Caco-2 (cell line): ENCODE data around the gene CEP83. TPM values are rescaled to one million over a fixed set of nuclear protein-coding genes. Genes with fewer than 3 reads are reported as not detected.

Experiments
- BruUV-seq: library from RNA; stranded (reverse); fragments of 400-500 nt; replicated peaks from 2 replicates; lab custom pipeline; 2021; lab: Mats Ljungman, UMichigan
- CTCF ChIA-PET: fragments of 300-600 bp; sonication (Branson Sonifier 250); formaldehyde crosslinking; loops from one replicate; lab custom pipeline; 2022; ENCODE audit warnings: antibody characterized with exemption; lab: Charles Lee
- POLR2A ChIA-PET: fragments of 300-600 bp; sonication (Branson Sonifier 250); formaldehyde crosslinking; loops from one replicate; lab custom pipeline; 2022; ENCODE audit warnings: antibody characterized with exemption; lab: Charles Lee
- DNase-seq, 2 experiments: peaks; one replicate each; pipeline versions ENCODE4 v3.0.0 to v3.0.0-alpha.2; 2020 to 2022
- H3K27me3 ChIP-seq: replicated peaks from 2 replicates; pipeline ENCODE4 v1.6.0; 2011; ENCODE audit warnings: low read length; ENCODE audit not compliant: control insufficient read depth, insufficient read depth
- H3K36me3 ChIP-seq: 2 replicates; pipeline ENCODE4 v1.5.1; 2011; ENCODE audit warnings: low read length; ENCODE audit not compliant: control insufficient read depth, insufficient read depth
- H3K4me1 ChIP-seq: fragments of 250-450 bp; sonication (Bioruptor Pico); 2 replicates; pipeline ENCODE4 v1.5.1; 2020; ENCODE audit warnings: mild to moderate bottlenecking
- H3K4me3 ChIP-seq: 2 replicates; pipeline ENCODE4 v1.5.1; 2011; ENCODE audit warnings: low read depth, mild to moderate bottlenecking, control low read depth, low read length
- H3K9me3 ChIP-seq: fragments of 250-450 bp; sonication (Bioruptor Pico); 2 replicates; pipeline ENCODE4 v1.5.1; 2020; ENCODE audit warnings: mild to moderate bottlenecking, moderate library complexity
- H3K27ac Mint-ChIP-seq: one replicate; pipeline ENCODE4 v1.8.0; 2022; ENCODE audit warnings: mixed read lengths; ENCODE audit not compliant: unreplicated experiment
- H3K27me3 Mint-ChIP-seq: one replicate; pipeline ENCODE4 v1.8.0; 2022; ENCODE audit warnings: mixed read lengths; ENCODE audit not compliant: insufficient read depth, unreplicated experiment
- H3K36me3 Mint-ChIP-seq: one replicate; pipeline ENCODE4 v1.8.0; 2022; ENCODE audit warnings: mild to moderate bottlenecking, mixed read lengths; ENCODE audit not compliant: insufficient read depth, unreplicated experiment
- H3K4me1 Mint-ChIP-seq: one replicate; pipeline ENCODE4 v1.8.0; 2022; ENCODE audit warnings: low read depth, mixed read lengths; ENCODE audit not compliant: unreplicated experiment
- H3K4me3 Mint-ChIP-seq: one replicate; pipeline ENCODE4 v1.8.0; 2022; ENCODE audit warnings: mild to moderate bottlenecking, moderate library complexity, mixed read lengths; ENCODE audit not compliant: unreplicated experiment
- H3K9me3 Mint-ChIP-seq: one replicate; pipeline ENCODE4 v1.8.0; 2022; ENCODE audit warnings: mixed read lengths; ENCODE audit not compliant: unreplicated experiment
- CTCF ChIP-seq, 2 experiments: fragments of 200-600 bp in 1 of 2; IDR thresholded peaks; 1 replicate in 1 of 2; 2 replicates in 1 of 2; pipeline versions ENCODE4 v1.5.1 to v1.8.0; 2011 to 2022; ENCODE audit warnings: antibody characterized with exemption in 1 of 2, control low read depth in 1 of 2, inconsistent platforms in 1 of 2, low read depth in 1 of 2, low read length in 1 of 2, mild to moderate bottlenecking in 1 of 2, moderate library complexity in 1 of 2; ENCODE audit not compliant: insufficient read depth in 1 of 2, severe bottlenecking in 1 of 2, unreplicated experiment in 1 of 2
- intact Hi-C: fragments of 100-400 bp; cut with micrococcal nuclease; formaldehyde crosslinking; loops from one replicate; pipeline ENCODE4 v1.10.0; 2022; ENCODE audit not compliant: unreplicated experiment
- total RNA-seq: library from RNA; stranded (reverse); gene quantifications from 2 replicates; pipeline ENCODE4 v1.2.3, GENCODE V29; 2022

Gene CEP83
- total RNA-seq, 1 experiment from 2014 or later, result 23.3 TPM

- ChIA-PET CTCF (no interaction called here), POLR2A (no interaction called here)
- no peak for DNase-seq
- no peak overlapping the region for H3K4me3 Mint-ChIP-seq
- peaks cover 27% of the 10 kb centered on the region for H3K4me1 Mint-ChIP-seq
- Histone ChIP-seq H3K36me3 (peaks cover 1% of the 10 kb centered on the region; the same call in 1 of the 2 replicates), H3K9me3 (peaks cover 13% of the 10 kb centered on the region), H3K4me1 (peaks cover 21% of the 10 kb centered on the region), H3K4me3 (no peak overlapping the region), H3K27me3 (no peaks in the 10 kb centered on the region)
- no peak overlapping the region for H3K27ac Mint-ChIP-seq
- peaks cover 9% of the 10 kb centered on the region for H3K36me3 Mint-ChIP-seq
- BruUV-seq, result no TSS peak
- no peaks in the 10 kb centered on the region for H3K27me3 Mint-ChIP-seq
- H3K9me3 Mint-ChIP-seq, result peaks cover 45% of the 10 kb centered on the region
- intact Hi-C loops, result no loop called here
- TF ChIP-seq CTCF (IDR thresholded peaks at IDR 0.05; ENCODE audit: insufficient read depth in 1 of 2, low read depth in 1 of 2, low read length in 1 of 2, severe bottlenecking in 1 of 2, unreplicated experiment in 1 of 2), result no peak
Measured at GRCh38 chr12:94429633-94430032, 30.0 kb downstream of the CEP83 start.

GRCh38 chr12:94429191-94429590 is 30.5 kb downstream of the CEP83 start:
- Mint-ChIP-seq H3K27ac (no peak overlapping the region), H3K4me3 (no peak overlapping the region)
- CTCF ChIA-PET, result no interaction called here

GRCh38 chr12:94427501-94428381 is 31.9 kb downstream of the CEP83 start:
- TF ChIP-seq CTCF (IDR thresholded peaks at IDR 0.05; ENCODE audit: insufficient read depth in 1 of 2, low read depth in 1 of 2, low read length in 1 of 2, severe bottlenecking in 1 of 2, unreplicated experiment in 1 of 2), result no peak
- Mint-ChIP-seq H3K36me3 (peaks cover 15% of the 10 kb centered on the region), H3K27me3 (no peaks in the 10 kb centered on the region), H3K4me3 (no peak overlapping the region), H3K27ac (no peak overlapping the region), H3K9me3 (peaks cover 38% of the 10 kb centered on the region), H3K4me1 (peaks cover 15% of the 10 kb centered on the region)
- Histone ChIP-seq H3K4me3 (no peak overlapping the region), H3K27me3 (no peaks in the 10 kb centered on the region), H3K36me3 (peaks cover 1% of the 10 kb centered on the region; the same call in 1 of the 2 replicates), H3K4me1 (0 out of 2 replicates have a peak, but pooled peaks cover 5% of the 10 kb centered on the region), H3K9me3 (peaks cover 17% of the 10 kb centered on the region)
- ChIA-PET CTCF (no interaction called here), POLR2A (no interaction called here)
- intact Hi-C loops, result no loop called here
- BruUV-seq, result no TSS peak
- no peak for DNase-seq

More at GRCh38 chr12:94429191-94429590, 30.5 kb downstream of the CEP83 start:
- Histone ChIP-seq H3K4me1 (peaks cover 17% of the 10 kb centered on the region), H3K36me3 (peaks cover 1% of the 10 kb centered on the region; the same call in 1 of the 2 replicates), H3K9me3 (peaks cover 13% of the 10 kb centered on the region), H3K27me3 (no peaks in the 10 kb centered on the region), H3K4me3 (no peak overlapping the region)
- POLR2A ChIA-PET, result no interaction called here
- Mint-ChIP-seq H3K4me1 (peaks cover 27% of the 10 kb centered on the region), H3K27me3 (no peaks in the 10 kb centered on the region), H3K9me3 (peaks cover 45% of the 10 kb centered on the region), H3K36me3 (peaks cover 9% of the 10 kb centered on the region)
- no TSS peak for BruUV-seq
- no peak for DNase-seq
- intact Hi-C loops, result no loop called here
- TF ChIP-seq CTCF (IDR thresholded peaks at IDR 0.05; ENCODE audit: insufficient read depth in 1 of 2, low read depth in 1 of 2, low read length in 1 of 2, severe bottlenecking in 1 of 2, unreplicated experiment in 1 of 2), result no peak
